HepG2 (cell line): ENCODE data around the gene FAM53B. TPM values are rescaled to one million over a fixed set of nuclear protein-coding genes. Genes with fewer than 3 reads are reported as not detected.

Source experiments
- ATAC-seq: fragments of 200-7000 bp; cut with Tn5 transposase; 3 replicates; pipeline ENCODE4 v1.9.1; 2020; ENCODE audit warnings: mild to moderate bottlenecking, moderate library complexity
- BruUV-seq: library from RNA; stranded (reverse); fragments of 400-500 nt; replicated peaks from 2 replicates; lab custom pipeline; 2021; lab: Mats Ljungman, UMichigan
- CTCF ChIA-PET: fragments of 300-600 bp; formaldehyde crosslinking; extraction: SDS; loops from one replicate; lab custom pipeline; 2021; ENCODE audit warnings: low total read pairs, inconsistent platforms, low intra/inter-chr PET ratio; lab: Yijun Ruan, JAX
- POLR2A ChIA-PET: fragments of 350-600 bp; sonication (Branson Sonifier 250); formaldehyde crosslinking; loops from one replicate; lab custom pipeline; 2020; ENCODE audit warnings: antibody characterized with exemption, inconsistent platforms; lab: Yijun Ruan, JAX
- DNase-seq: peaks from one replicate; pipeline ENCODE4 v3.0.0-alpha.2; 2015; ENCODE audit warnings: low spot score
- FAIRE-seq: peaks from 3 replicates; lab custom pipeline; 2011; peaks lifted over from hg19 to GRCh38; lab: Jason Lieb, UNC
- H2AFZ ChIP-seq: one replicate; pipeline ENCODE4 v1.6.1; 2011; ENCODE audit warnings: low read length, inconsistent platforms
- H3K27ac ChIP-seq: fragments of 300-600 bp; 3 replicates; pipeline ENCODE4 v1.8.0; 2011; ENCODE audit warnings: mixed run types, mild to moderate bottlenecking, mixed read lengths, low read length, inconsistent platforms; ENCODE audit not compliant: insufficient read depth; ENCODE audit errors: extremely low read length
- H3K27me3 ChIP-seq, 2 experiments: fragments of 200-600 bp in 1 of 2; 2 replicates in 1 of 2; 3 replicates in 1 of 2; pipeline versions ENCODE4 v1.6.0 to v1.8.0; 2011; ENCODE audit warnings: low read length in 2 of 2, mild to moderate bottlenecking in 2 of 2, moderate library complexity in 2 of 2, inconsistent platforms in 1 of 2; ENCODE audit not compliant: insufficient read depth in 2 of 2, control insufficient read depth in 1 of 2
- H3K36me3 ChIP-seq, 2 experiments: fragments of 200-600 bp in 1 of 2; replicated peaks in 1 of 2; 2 replicates in 1 of 2; 3 replicates in 1 of 2; pipeline versions ENCODE4 v1.5.1 to v1.8.0; 2011; ENCODE audit warnings: low read length in 2 of 2, inconsistent platforms in 1 of 2; ENCODE audit not compliant: insufficient read depth in 2 of 2, control insufficient read depth in 1 of 2
- H3K4me1 ChIP-seq: 2 replicates; pipeline ENCODE4 v1.5.1; 2012; ENCODE audit warnings: low read length, inconsistent platforms; ENCODE audit not compliant: insufficient read depth
- H3K4me2 ChIP-seq: 2 replicates; pipeline ENCODE4 v1.6.0; 2011; ENCODE audit warnings: low read depth, low read length, inconsistent platforms
- H3K4me3 ChIP-seq, 3 experiments: fragments of 200-600 bp in 1 of 3; sonication (generic), shearing (Covaris generic) in 1 of 3; replicated peaks in 1 of 3; 2 replicates each; pipeline ENCODE4 v1.5.1; 2011 to 2016; ENCODE audit warnings: low read length in 3 of 3, inconsistent platforms in 2 of 3, low read depth in 2 of 3, mild to moderate bottlenecking in 2 of 3, control low read depth in 1 of 3, mixed read lengths in 1 of 3; ENCODE audit not compliant: insufficient read depth in 1 of 3
- H3K79me2 ChIP-seq: one replicate; pipeline ENCODE4 v1.6.1; 2011; ENCODE audit warnings: low read length, inconsistent platforms; ENCODE audit not compliant: insufficient read depth
- H3K9ac ChIP-seq: 2 replicates; pipeline ENCODE4 v1.6.0; 2011; ENCODE audit warnings: mild to moderate bottlenecking, low read depth, low read length, inconsistent platforms; ENCODE audit not compliant: insufficient read depth
- H3K9me3 ChIP-seq: 2 replicates; pipeline ENCODE4 v1.5.1; 2012; ENCODE audit warnings: mild to moderate bottlenecking, low read length
- H4K20me1 ChIP-seq: 2 replicates; pipeline ENCODE4 v1.6.0; 2011; ENCODE audit warnings: inconsistent platforms, mild to moderate bottlenecking, low read length, moderate library complexity; ENCODE audit not compliant: insufficient read depth
- GABPA ChIP-seq, 2 experiments: IDR thresholded peaks; 2 replicates each; pipeline ENCODE4 v1.6.1; 2011 to 2016; ENCODE audit warnings: low read depth in 2 of 2, low read length in 1 of 2, missing biosample characterization in 1 of 2, missing genetic modification characterization in 1 of 2
- MATR3 ChIP-seq: sonication (generic); formaldehyde crosslinking; IDR thresholded peaks from 2 replicates; pipeline ENCODE4 v1.4.0; 2020; ENCODE audit warnings: missing genetic modification reagents
- MIXL1 ChIP-seq: IDR thresholded peaks from 2 replicates; pipeline ENCODE4 v1.6.1; 2016
- NFE2L2 ChIP-seq: fragments of 150-350 bp; IDR thresholded peaks from 2 replicates; pipeline ENCODE4 v1.6.1; 2014; ENCODE audit warnings: low read length
- RFXAP ChIP-seq: sonication (generic); formaldehyde crosslinking; IDR thresholded peaks from 2 replicates; pipeline ENCODE4 v1.4.0; 2020; ENCODE audit warnings: missing genetic modification reagents, borderline replicate concordance
- ZNF10 ChIP-seq: sonication (generic); formaldehyde crosslinking; IDR thresholded peaks from 2 replicates; pipeline ENCODE4 v1.4.0; 2020; ENCODE audit warnings: mild to moderate bottlenecking, low read depth, missing genetic modification reagents, borderline replicate concordance
- ZNF326 ChIP-seq: sonication (generic); formaldehyde crosslinking; IDR thresholded peaks from 2 replicates; pipeline ENCODE4 v1.4.0; 2020; ENCODE audit warnings: missing genetic modification reagents, borderline replicate concordance
- WGBS: methylation state at CpG from one replicate; pipeline ENCODE4 v1.1.6; 2017; ENCODE audit warnings: low lambda C conversion rate; 5-methylcytosine and 5-hydroxymethylcytosine counted together
- in situ Hi-C: cut with HindIII; loops from 2 replicates; pipeline ENCODE4 v1.10.0; 2017; ENCODE audit warnings: low pct_unique_long_range_greater_than_20kb; ENCODE audit not compliant: extremely low pct_ligation_motif_present
- intact Hi-C: fragments of 100-400 bp; cut with micrococcal nuclease; formaldehyde crosslinking; loops from one replicate; pipeline ENCODE4 v1.10.0; 2022; ENCODE audit not compliant: unreplicated experiment
- polyA plus RNA-seq, 8 experiments: library from polyadenylated mRNA; depleted of rRNA in 3 of 8; stranded (reverse) in 7 of 8; unstranded in 1 of 8; fragments of >200 nt; fragmentation: Illumina TruSeq in 4 of 8; extraction: Trizol in 4 of 8; gene quantifications; 2 replicates each; pipeline versions ENCODE4 v1.2.1 to v1.2.3, GENCODE V29; 2011 to 2016; ENCODE audit warnings: low read depth in 4 of 8, missing spikeins in 1 of 8, mixed read lengths in 1 of 8; ENCODE audit not compliant: insufficient read depth in 1 of 8
- total RNA-seq, 5 experiments: library from RNA; depleted of rRNA; stranded (reverse); fragments of >200 nt; fragmentation: Illumina TruSeq; extraction: Trizol; gene quantifications; 2 replicates each; pipeline ENCODE4 v1.2.3, GENCODE V29; 2016; ENCODE audit warnings: low read depth in 1 of 5
- TF ChIP-seq, protein P1 (sequence below): sonication (generic); formaldehyde crosslinking; IDR thresholded peaks from 2 replicates; pipeline ENCODE4 v1.8.0; 2022; ENCODE audit warnings: mild to moderate bottlenecking, missing genetic modification reagents, moderate library complexity

Gene FAM53B
- total and polyA plus RNA-seq, 2 of the 13 experiments (the other 11 are each of a cell fraction or from before 2014, with no cell fraction given), result 6.4 to 19.3 TPM

GRCh38 chr10:124700293-124701037 is 43.7 kb downstream of the FAM53B start:
- Histone ChIP-seq H3K4me1 (no peaks in the 10 kb centered on the region), H3K79me2 (no peaks in the 10 kb centered on the region), H3K36me3 (peaks cover 9 to 49% of the 10 kb centered on the region in 2 experiments), H3K27ac (no peak overlapping the region), H3K4me3 (no peak overlapping the region), H4K20me1 (0 out of 2 replicates have a peak, but pooled peaks cover 2% of the 10 kb centered on the region), H3K4me2 (no peak overlapping the region), H3K27me3 (no peaks in the 10 kb centered on the region), H3K9ac (no peak overlapping the region)
- POLR2A ChIA-PET, result no interaction called here
- in situ Hi-C loops, result no loop called here
- no peak for FAIRE-seq
- no TSS peak for BruUV-seq
- intact Hi-C loops, result no loop called here
- 95% methylated on average over 26 of the region's 26 CpGs for WGBS
- CTCF ChIA-PET, result no interaction called here
- TF ChIP-seq ZNF326 (CRISPR knock-in tag), result no peak
- TF ChIP-seq, protein P1, sequence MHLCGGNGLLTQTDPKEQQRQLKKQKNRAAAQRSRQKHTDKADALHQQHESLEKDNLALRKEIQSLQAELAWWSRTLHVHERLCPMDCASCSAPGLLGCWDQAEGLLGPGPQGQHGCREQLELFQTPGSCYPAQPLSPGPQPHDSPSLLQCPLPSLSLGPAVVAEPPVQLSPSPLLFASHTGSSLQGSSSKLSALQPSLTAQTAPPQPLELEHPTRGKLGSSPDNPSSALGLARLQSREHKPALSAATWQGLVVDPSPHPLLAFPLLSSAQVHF (CRISPR knock-in tag), result no peak
- no peak for TF ChIP-seq ZNF10 (CRISPR knock-in tag)
- TF ChIP-seq MATR3 (CRISPR knock-in tag), result no peak
- TF ChIP-seq GABPA (IDR thresholded peaks at IDR 0.05; ENCODE audit: low read depth, low read length), result no peak
- TF ChIP-seq GABPA (CRISPR knock-in tag; IDR thresholded peaks at IDR 0.05; ENCODE audit: low read depth), result no peak
- no peak for TF ChIP-seq MIXL1 (CRISPR knock-in tag)
- no peak for TF ChIP-seq RFXAP (CRISPR knock-in tag)
- no peak for TF ChIP-seq NFE2L2
- TF ChIP-seq, all 625 proteins: peak for 0
- Histone ChIP-seq H2AFZ (no peak overlapping the region), H3K9me3 (no peaks in the 10 kb centered on the region)
- DNase-seq, result no peak
- no peak for ATAC-seq
